ENCODE data around the gene AFF1.
"Not testable (repeated sequence)": the region's sequence is repeated elsewhere in the genome, so short reads cannot be mapped to it uniquely, and the experiment has no call there.

AFF1 gene

DNA sequence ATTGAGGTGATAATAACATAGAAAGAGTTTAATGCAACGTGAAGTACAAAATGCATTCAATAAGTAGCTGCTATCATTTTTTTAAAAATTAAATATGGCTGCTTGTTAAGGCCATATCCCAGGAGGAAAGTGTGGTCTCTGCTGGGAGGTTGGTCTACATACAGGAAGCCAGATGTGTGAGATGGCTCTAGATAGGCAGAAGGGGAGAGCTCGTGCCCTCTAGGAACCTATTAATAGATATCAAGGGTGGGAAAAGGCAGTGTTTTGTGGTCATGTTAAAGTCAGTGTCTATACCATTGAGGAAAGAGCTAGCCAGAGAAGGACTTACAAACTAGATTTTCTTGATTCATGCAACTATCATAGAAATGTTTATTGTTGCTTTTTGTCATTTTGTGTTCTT is 145.2 kb downstream of the AFF1 start:
- no peaks in the 10 kb centered on the region for H3K9me3 ChIP-seq (replicated peaks; ENCODE audit: insufficient read depth, low read length)
- H3K9me2 ChIP-seq (replicated peaks; ENCODE audit: insufficient read depth, low read length) = no peaks in the 10 kb centered on the region
- H3K4me1 ChIP-seq (ENCODE audit: low read length) = no peaks in the 10 kb centered on the region
- H3F3A ChIP-seq (ENCODE audit: insufficient read depth, low read length) = no peaks in the 10 kb centered on the region
- TF ChIP-seq EZH2phosphoT487 (IDR thresholded peaks at IDR 0.05; ENCODE audit: low read length) = no peak
- TF ChIP-seq, protein P1, sequence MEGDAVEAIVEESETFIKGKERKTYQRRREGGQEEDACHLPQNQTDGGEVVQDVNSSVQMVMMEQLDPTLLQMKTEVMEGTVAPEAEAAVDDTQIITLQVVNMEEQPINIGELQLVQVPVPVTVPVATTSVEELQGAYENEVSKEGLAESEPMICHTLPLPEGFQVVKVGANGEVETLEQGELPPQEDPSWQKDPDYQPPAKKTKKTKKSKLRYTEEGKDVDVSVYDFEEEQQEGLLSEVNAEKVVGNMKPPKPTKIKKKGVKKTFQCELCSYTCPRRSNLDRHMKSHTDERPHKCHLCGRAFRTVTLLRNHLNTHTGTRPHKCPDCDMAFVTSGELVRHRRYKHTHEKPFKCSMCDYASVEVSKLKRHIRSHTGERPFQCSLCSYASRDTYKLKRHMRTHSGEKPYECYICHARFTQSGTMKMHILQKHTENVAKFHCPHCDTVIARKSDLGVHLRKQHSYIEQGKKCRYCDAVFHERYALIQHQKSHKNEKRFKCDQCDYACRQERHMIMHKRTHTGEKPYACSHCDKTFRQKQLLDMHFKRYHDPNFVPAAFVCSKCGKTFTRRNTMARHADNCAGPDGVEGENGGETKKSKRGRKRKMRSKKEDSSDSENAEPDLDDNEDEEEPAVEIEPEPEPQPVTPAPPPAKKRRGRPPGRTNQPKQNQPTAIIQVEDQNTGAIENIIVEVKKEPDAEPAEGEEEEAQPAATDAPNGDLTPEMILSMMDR (IDR thresholded peaks at IDR 0.05; ENCODE audit: low read length) = no peak
- TF ChIP-seq EZH2 (optimal IDR thresholded peaks at IDR 0.05; ENCODE audit: low read depth, low read length) = no peak
- H3K9ac ChIP-seq (ENCODE audit: low read length) = no peak overlapping the region
- DNase-seq = no peak
- H3K27ac ChIP-seq (ENCODE audit: low read length) = no peak overlapping the region
- H3K79me2 ChIP-seq (ENCODE audit: low read length) = peaks cover 97% of the 10 kb centered on the region
- H3K4me3 ChIP-seq (ENCODE audit: low read length) = no peak overlapping the region
- H4K20me1 ChIP-seq (ENCODE audit: insufficient read depth, low read length) = 0 out of 2 replicates have a peak, but pooled peaks cover 11% of the 10 kb centered on the region
- no peak overlapping the region for H3K4me2 ChIP-seq (ENCODE audit: low read depth, low read length)
- no peak overlapping the region for H2AFZ ChIP-seq (ENCODE audit: low read length)
- no peaks in the 10 kb centered on the region; the same call in 1 of the 2 replicates for H3K36me3 ChIP-seq (replicated peaks; ENCODE audit: insufficient read depth, low read length)
- no peaks in the 10 kb centered on the region for H3K27me3 ChIP-seq (replicated peaks; ENCODE audit: insufficient read depth, low read length)

- Histone ChIP-seq H2AFZ (ENCODE audit: low read length) (no peak overlapping the region), H3F3A (ENCODE audit: insufficient read depth, low read length) (no peaks in the 10 kb centered on the region), H3K79me2 (ENCODE audit: low read length) (peaks cover 95% of the 10 kb centered on the region), H3K9me2 (replicated peaks; ENCODE audit: insufficient read depth, low read length) (no peaks in the 10 kb centered on the region), H3K4me1 (ENCODE audit: low read length) (no peaks in the 10 kb centered on the region), H3K4me2 (ENCODE audit: low read depth, low read length) (no peak overlapping the region), H4K20me1 (ENCODE audit: insufficient read depth, low read length) (0 out of 2 replicates have a peak, but pooled peaks cover 11% of the 10 kb centered on the region), H3K27ac (ENCODE audit: low read length) (no peak overlapping the region), H3K27me3 (replicated peaks; ENCODE audit: insufficient read depth, low read length) (no peaks in the 10 kb centered on the region), H3K36me3 (replicated peaks; ENCODE audit: insufficient read depth, low read length) (no peaks in the 10 kb centered on the region; the same call in 1 of the 2 replicates), H3K9ac (ENCODE audit: low read length) (no peak overlapping the region), H3K9me3 (replicated peaks; ENCODE audit: insufficient read depth, low read length) (no peaks in the 10 kb centered on the region), H3K4me3 (ENCODE audit: low read length) (no peak overlapping the region)
- no peak for DNase-seq
- TF ChIP-seq EZH2 (optimal IDR thresholded peaks at IDR 0.05; ENCODE audit: low read depth, low read length) (no peak), EZH2phosphoT487 (IDR thresholded peaks at IDR 0.05; ENCODE audit: low read length) (no peak)
- TF ChIP-seq, protein P1 (IDR thresholded peaks at IDR 0.05; ENCODE audit: low read length) = no peak
Measured at GRCh38 chr4:87080462-87080861, 145.7 kb downstream of the AFF1 start.

DNA sequence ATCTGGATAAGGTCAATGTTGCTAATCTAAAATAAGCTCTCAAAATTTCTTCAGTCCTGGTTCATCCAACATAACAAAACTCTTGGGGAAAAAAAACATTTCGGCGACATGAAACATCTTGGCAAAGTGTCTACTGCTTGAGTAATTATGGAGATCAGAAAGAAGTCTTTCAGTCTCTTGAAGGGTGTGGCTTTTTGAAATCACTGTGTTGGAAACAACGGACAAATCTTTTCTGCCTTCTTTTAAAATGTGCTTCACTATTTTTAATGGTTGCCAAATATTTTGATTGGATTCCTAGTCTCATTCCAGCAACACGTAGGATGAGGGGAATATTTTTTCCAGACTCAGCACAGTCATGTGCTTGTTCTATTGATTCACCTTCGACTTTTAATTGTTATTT is 147.0 kb downstream of the AFF1 start:
- H3K9me3 ChIP-seq (replicated peaks; ENCODE audit: insufficient read depth, low read length) = no peaks in the 10 kb centered on the region
- no peak for DNase-seq
- H3K27me3 ChIP-seq (replicated peaks; ENCODE audit: insufficient read depth, low read length) = no peaks in the 10 kb centered on the region
- no peak overlapping the region for H3K4me3 ChIP-seq (ENCODE audit: low read length)
- H2AFZ ChIP-seq (ENCODE audit: low read length) = no peak overlapping the region
- H3K9ac ChIP-seq (ENCODE audit: low read length) = no peak overlapping the region
- no peaks in the 10 kb centered on the region for H3F3A ChIP-seq (ENCODE audit: insufficient read depth, low read length)
- no peak overlapping the region for H3K4me2 ChIP-seq (ENCODE audit: low read depth, low read length)
- H3K27ac ChIP-seq (ENCODE audit: low read length) = no peak overlapping the region
- H4K20me1 ChIP-seq (ENCODE audit: insufficient read depth, low read length) = 0 out of 2 replicates have a peak, but pooled peaks cover 11% of the 10 kb centered on the region
- no peaks in the 10 kb centered on the region; the same call in 1 of the 2 replicates for H3K36me3 ChIP-seq (replicated peaks; ENCODE audit: insufficient read depth, low read length)
- no peaks in the 10 kb centered on the region for H3K4me1 ChIP-seq (ENCODE audit: low read length)
- H3K79me2 ChIP-seq (ENCODE audit: low read length) = peaks cover 95% of the 10 kb centered on the region
- H3K9me2 ChIP-seq (replicated peaks; ENCODE audit: insufficient read depth, low read length) = no peaks in the 10 kb centered on the region
- no peak for TF ChIP-seq EZH2 (optimal IDR thresholded peaks at IDR 0.05; ENCODE audit: low read depth, low read length)
- TF ChIP-seq, protein P1 (IDR thresholded peaks at IDR 0.05; ENCODE audit: low read length) = no peak
- TF ChIP-seq EZH2phosphoT487 (IDR thresholded peaks at IDR 0.05; ENCODE audit: low read length) = no peak

DNA sequence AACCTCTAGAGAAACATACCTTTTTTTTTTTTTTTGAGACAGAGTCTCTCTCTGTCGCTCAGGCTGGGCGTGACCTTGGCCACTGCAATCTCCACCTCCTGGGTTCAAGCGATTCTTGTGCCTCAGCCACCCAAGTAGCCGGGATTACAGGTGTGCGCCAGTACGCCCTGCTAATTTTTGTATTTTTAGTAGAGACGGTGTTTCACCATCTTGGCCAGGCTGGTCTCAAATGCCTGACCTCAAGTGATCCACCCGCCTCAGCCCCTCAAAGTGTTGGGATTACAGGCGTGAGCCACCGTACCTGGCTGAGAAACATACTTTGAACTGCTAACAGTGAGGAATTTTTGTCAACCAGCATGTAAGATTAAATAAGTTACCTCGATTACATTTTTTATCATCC is 150.9 kb downstream of the AFF1 start:
- not testable (repeated sequence) for DNase-seq; H3K27me3 ChIP-seq (replicated peaks; ENCODE audit: insufficient read depth, low read length); H2AFZ ChIP-seq (ENCODE audit: low read length); H3K36me3 ChIP-seq (replicated peaks; ENCODE audit: insufficient read depth, low read length); H3K9me2 ChIP-seq (replicated peaks; ENCODE audit: insufficient read depth, low read length); H3K4me2 ChIP-seq (ENCODE audit: low read depth, low read length); H3F3A ChIP-seq (ENCODE audit: insufficient read depth, low read length); H3K9me3 ChIP-seq (replicated peaks; ENCODE audit: insufficient read depth, low read length); H3K9ac ChIP-seq (ENCODE audit: low read length); H3K27ac ChIP-seq (ENCODE audit: low read length); H3K4me1 ChIP-seq (ENCODE audit: low read length); H4K20me1 ChIP-seq (ENCODE audit: insufficient read depth, low read length); H3K4me3 ChIP-seq (ENCODE audit: low read length)
- H3K79me2 ChIP-seq (ENCODE audit: low read length) = peaks cover 90% of the 10 kb centered on the region
